Mammary epithelial cell (primary cell): ENCODE data around the gene ALOXE3.

Source experiments
- EZH2 ChIP-seq: IDR thresholded peaks from 2 replicates; pipeline ENCODE4 v1.6.1; 2012; ENCODE audit warnings: low read length, inconsistent platforms, borderline replicate concordance
- TF ChIP-seq, protein P1 (sequence below), 2 donors: IDR thresholded peaks in 1 of 2; conservative IDR thresholded peaks in 1 of 2; 2 replicates each; pipeline ENCODE4 v1.5.1; 2011 to 2012; ENCODE audit warnings: inconsistent platforms in 2 of 2, low read length in 2 of 2, mild to moderate bottlenecking in 2 of 2, control low read depth in 1 of 2, low read depth in 1 of 2; ENCODE audit not compliant: insufficient read depth in 1 of 2; ENCODE audit errors: extremely low read depth in 1 of 2

DNA sequence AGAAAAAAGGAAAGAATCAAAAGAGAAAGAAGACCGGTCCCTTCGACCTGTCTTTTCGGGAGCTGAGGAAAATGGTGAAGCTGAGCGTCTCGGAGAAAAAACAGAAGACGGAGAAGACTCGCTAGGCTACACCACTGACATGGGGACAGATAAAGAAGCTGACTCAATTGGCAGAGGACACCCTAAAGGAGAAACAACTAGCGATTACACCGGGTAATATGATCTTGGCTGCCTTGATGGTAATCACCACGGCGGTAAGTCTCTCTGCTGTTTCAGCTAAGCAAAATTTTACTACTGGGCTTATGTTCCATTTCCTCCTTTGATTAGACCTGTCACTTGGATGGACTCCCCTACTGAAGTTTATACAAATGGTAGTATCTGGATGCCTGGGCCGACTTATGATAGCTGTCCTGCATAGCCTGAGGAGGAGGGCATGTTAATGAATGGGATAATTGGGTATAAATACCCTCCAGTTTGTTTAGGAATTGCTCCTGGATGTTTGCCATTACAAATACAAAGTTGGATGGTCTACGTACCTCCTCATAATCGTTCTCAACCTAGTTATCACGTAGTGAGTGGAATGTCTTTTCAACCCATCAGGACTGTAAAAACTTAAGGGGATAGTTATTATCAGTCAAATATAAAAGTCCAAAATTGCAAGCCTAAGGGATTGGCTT, 55.4 kb downstream of the ALOXE3 start:
- TF ChIP-seq, protein P1, sequence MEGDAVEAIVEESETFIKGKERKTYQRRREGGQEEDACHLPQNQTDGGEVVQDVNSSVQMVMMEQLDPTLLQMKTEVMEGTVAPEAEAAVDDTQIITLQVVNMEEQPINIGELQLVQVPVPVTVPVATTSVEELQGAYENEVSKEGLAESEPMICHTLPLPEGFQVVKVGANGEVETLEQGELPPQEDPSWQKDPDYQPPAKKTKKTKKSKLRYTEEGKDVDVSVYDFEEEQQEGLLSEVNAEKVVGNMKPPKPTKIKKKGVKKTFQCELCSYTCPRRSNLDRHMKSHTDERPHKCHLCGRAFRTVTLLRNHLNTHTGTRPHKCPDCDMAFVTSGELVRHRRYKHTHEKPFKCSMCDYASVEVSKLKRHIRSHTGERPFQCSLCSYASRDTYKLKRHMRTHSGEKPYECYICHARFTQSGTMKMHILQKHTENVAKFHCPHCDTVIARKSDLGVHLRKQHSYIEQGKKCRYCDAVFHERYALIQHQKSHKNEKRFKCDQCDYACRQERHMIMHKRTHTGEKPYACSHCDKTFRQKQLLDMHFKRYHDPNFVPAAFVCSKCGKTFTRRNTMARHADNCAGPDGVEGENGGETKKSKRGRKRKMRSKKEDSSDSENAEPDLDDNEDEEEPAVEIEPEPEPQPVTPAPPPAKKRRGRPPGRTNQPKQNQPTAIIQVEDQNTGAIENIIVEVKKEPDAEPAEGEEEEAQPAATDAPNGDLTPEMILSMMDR (conservative IDR thresholded peaks at IDR 0.05 in 1 of 2, IDR thresholded peaks at IDR 0.05 in 1 of 2; ENCODE audit: extremely low read depth in 1 of 2, insufficient read depth in 1 of 2, low read depth in 1 of 2, low read length in 2 of 2): no peak
- no peak for TF ChIP-seq EZH2
